ENCODE data around the gene HMG20A. TPM values are rescaled to one million over a fixed set of nuclear protein-coding genes. Genes with fewer than 3 reads are reported as not detected.

Gene HMG20A
- polyA plus RNA-seq, 3 donors: 11.6 to 26.4 (median 17.7) TPM

GRCh38 chr15:77459031-77459430, 38.3 kb downstream of the HMG20A start:
- intact Hi-C loops (cut with micrococcal nuclease): no loop called here
- peaks cover 28 to 29% of the 10 kb centered on the region in 2 donors for H3K36me3 Mint-ChIP-seq

GRCh38 chr15:77461486-77461885, 40.8 kb downstream of the HMG20A start:
- no peaks in the 10 kb centered on the region for H4K20me1 ChIP-seq (ENCODE audit: insufficient read depth, low read length)
- intact Hi-C loops (cut with micrococcal nuclease): no loop called here
- H3K27ac ChIP-seq (ENCODE audit: low read depth in 1 of 2, low read length in 2 of 2): no peak overlapping the region
- H3K27ac Mint-ChIP-seq: no peak overlapping the region
- no peaks in the 10 kb centered on the region for H3K79me2 ChIP-seq (ENCODE audit: insufficient read depth, low read length)
- H3K27me3 ChIP-seq (ENCODE audit: control insufficient read depth in 2 of 2, insufficient read depth in 2 of 2, low read length in 2 of 2): no peaks in the 10 kb centered on the region
- H3K4me3 ChIP-seq (replicated peaks in 1 of 3; ENCODE audit: low read depth in 2 of 3, low read length in 3 of 3): no peak overlapping the region
- no peaks in the 10 kb centered on the region for H3K27me3 Mint-ChIP-seq (ENCODE audit: low read depth in 3 of 3)
- no peak overlapping the region for H3K4me3 Mint-ChIP-seq
- no peaks in the 10 kb centered on the region for H3K4me1 Mint-ChIP-seq
- H3K36me3 ChIP-seq (replicated peaks in 1 of 2; ENCODE audit: control insufficient read depth in 1 of 2, insufficient read depth in 2 of 2, low read length in 2 of 2): peaks cover 43 to 78% of the 10 kb centered on the region in 2 donors
- DNase-seq: no peak
- no peak for TF ChIP-seq CTCF (IDR thresholded peaks at IDR 0.05)
- no peaks in the 10 kb centered on the region for H3K4me1 ChIP-seq (ENCODE audit: control insufficient read depth in 1 of 2, insufficient read depth in 2 of 2, low read length in 2 of 2)
- no peaks in the 10 kb centered on the region for H3K9me3 ChIP-seq (replicated peaks in 1 of 2; ENCODE audit: control insufficient read depth in 1 of 2, insufficient read depth in 1 of 2, low read length in 2 of 2)
- no peak overlapping the region for H2AFZ ChIP-seq (ENCODE audit: insufficient read depth, low read depth, low read length, poor library complexity, severe bottlenecking)
- no peak overlapping the region for H3K9ac ChIP-seq (ENCODE audit: insufficient read depth, low read length, poor library complexity, severe bottlenecking)
- H3K36me3 Mint-ChIP-seq: peaks cover 41 to 43% of the 10 kb centered on the region in 2 donors
- no peak overlapping the region for H3K4me2 ChIP-seq (replicated peaks; ENCODE audit: extremely low read depth, low read length, poor library complexity, severe bottlenecking)
- no peaks in the 10 kb centered on the region for H3K9me3 Mint-ChIP-seq

More at GRCh38 chr15:77459031-77459430, 38.3 kb downstream of the HMG20A start:
- Histone ChIP-seq H3K4me3 (replicated peaks in 1 of 3; ENCODE audit: low read depth in 2 of 3, low read length in 3 of 3) (no peak overlapping the region), H3K9me3 (replicated peaks in 1 of 2; ENCODE audit: control insufficient read depth in 1 of 2, insufficient read depth in 1 of 2, low read length in 2 of 2) (no peaks in the 10 kb centered on the region), H3K79me2 (ENCODE audit: insufficient read depth, low read length) (no peaks in the 10 kb centered on the region), H3K27me3 (ENCODE audit: control insufficient read depth in 2 of 2, insufficient read depth in 2 of 2, low read length in 2 of 2) (no peaks in the 10 kb centered on the region), H3K9ac (ENCODE audit: insufficient read depth, low read length, poor library complexity, severe bottlenecking) (no peak overlapping the region), H2AFZ (ENCODE audit: insufficient read depth, low read depth, low read length, poor library complexity, severe bottlenecking) (no peak overlapping the region), H3K4me2 (replicated peaks; ENCODE audit: extremely low read depth, low read length, poor library complexity, severe bottlenecking) (no peak overlapping the region), H3K4me1 (ENCODE audit: control insufficient read depth in 1 of 2, insufficient read depth in 2 of 2, low read length in 2 of 2) (no peaks in the 10 kb centered on the region), H4K20me1 (ENCODE audit: insufficient read depth, low read length) (peaks cover 4% of the 10 kb centered on the region), H3K27ac (ENCODE audit: low read depth in 1 of 2, low read length in 2 of 2) (no peak overlapping the region), H3K36me3 (replicated peaks in 1 of 2; ENCODE audit: control insufficient read depth in 1 of 2, insufficient read depth in 2 of 2, low read length in 2 of 2) (peaks cover 28 to 55% of the 10 kb centered on the region in 2 donors)
- DNase-seq: no peak
- no peaks in the 10 kb centered on the region for H3K9me3 Mint-ChIP-seq
- no peaks in the 10 kb centered on the region for H3K4me1 Mint-ChIP-seq
- H3K4me3 Mint-ChIP-seq: no peak overlapping the region
- WGBS (ENCODE audit: insufficient coverage): no CpG with 5 or more reads among the region's 2 CpGs
- H3K27ac Mint-ChIP-seq: no peak overlapping the region
- TF ChIP-seq CTCF (IDR thresholded peaks at IDR 0.05): no peak
- peaks cover 0 to 2% (median 0%) of the 10 kb centered on the region in 3 donors for H3K27me3 Mint-ChIP-seq (ENCODE audit: low read depth in 3 of 3)

All from CD14-positive monocyte (primary cell).